ENCODE measurements around the gene REPIN1.

The REPIN1 gene

GRCh38 chr7:150355666-150356059, 13.0 kb upstream of the REPIN1 start:
- H3K27me3 ChIP-seq (replicated peaks; ENCODE audit: control insufficient read depth, insufficient read depth, low read length): no peaks in the 10 kb centered on the region
- no peak overlapping the region for H3K4me3 ChIP-seq (replicated peaks; ENCODE audit: low read depth, low read length)
- no peak for DNase-seq (ENCODE audit: extremely low read depth, insufficient read length)
- no peaks in the 10 kb centered on the region for H3K36me3 ChIP-seq (ENCODE audit: control insufficient read depth, insufficient read depth, low read length)
- TF ChIP-seq CTCF (IDR thresholded peaks at IDR 0.05; ENCODE audit: insufficient read depth, low read length, poor library complexity, severe bottlenecking): no peak

DNA sequence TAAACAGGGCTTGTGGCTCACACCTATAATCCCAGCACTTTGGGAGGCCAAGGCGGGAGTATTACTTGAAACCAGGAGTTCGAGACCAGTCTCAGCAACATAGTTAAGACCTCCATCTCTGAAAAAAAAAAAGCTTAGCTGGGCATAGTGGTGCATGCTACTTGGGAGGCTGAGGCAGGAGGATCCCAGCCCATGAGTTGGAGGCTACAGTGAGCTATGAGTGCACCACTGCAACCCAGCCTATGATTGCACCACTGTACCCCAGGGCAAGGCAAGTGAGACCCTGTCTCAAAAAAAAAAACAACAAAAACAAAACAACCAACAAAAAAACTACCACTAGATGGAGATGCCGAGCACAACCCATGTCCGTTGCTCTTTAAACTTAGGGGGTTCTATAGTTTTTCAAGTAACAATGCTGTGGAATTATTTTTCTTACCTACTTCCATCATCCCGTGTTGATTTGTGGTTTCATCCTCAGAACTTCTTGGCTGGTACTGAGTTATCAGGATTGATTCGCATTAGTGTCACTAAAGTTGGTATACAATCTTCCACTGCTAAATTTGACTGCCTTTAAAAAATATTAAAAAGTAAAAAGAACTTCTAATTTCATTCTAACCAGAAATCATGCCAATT, 12.2 kb upstream of the REPIN1 start:
- no peaks in the 10 kb centered on the region for H3K36me3 ChIP-seq (ENCODE audit: control insufficient read depth, insufficient read depth, low read length)
- H3K4me3 ChIP-seq (replicated peaks; ENCODE audit: low read depth, low read length): no peak overlapping the region
- TF ChIP-seq CTCF (IDR thresholded peaks at IDR 0.05; ENCODE audit: insufficient read depth, low read length, poor library complexity, severe bottlenecking): peak; percentile 79
- DNase-seq (ENCODE audit: extremely low read depth, insufficient read length): no peak
- no peaks in the 10 kb centered on the region for H3K27me3 ChIP-seq (replicated peaks; ENCODE audit: control insufficient read depth, insufficient read depth, low read length)

- TF ChIP-seq CTCF (IDR thresholded peaks at IDR 0.05; ENCODE audit: insufficient read depth, low read length, poor library complexity, severe bottlenecking): no peak
- H3K4me3 ChIP-seq (replicated peaks; ENCODE audit: low read depth, low read length): no peak overlapping the region
- no peaks in the 10 kb centered on the region for H3K36me3 ChIP-seq (ENCODE audit: control insufficient read depth, insufficient read depth, low read length)
- no peaks in the 10 kb centered on the region for H3K27me3 ChIP-seq (replicated peaks; ENCODE audit: control insufficient read depth, insufficient read depth, low read length)
- DNase-seq (ENCODE audit: extremely low read depth, insufficient read length): peak; percentile 46
These were observed 11.4 kb upstream of the REPIN1 start for GRCh38 chr7:150357270-150357669.

- peak; percentile 5 for TF ChIP-seq CTCF (IDR thresholded peaks at IDR 0.05; ENCODE audit: insufficient read depth, low read length, poor library complexity, severe bottlenecking)
- DNase-seq (ENCODE audit: extremely low read depth, insufficient read length): no peak
- H3K4me3 ChIP-seq (replicated peaks; ENCODE audit: low read depth, low read length): no peak overlapping the region
- no peaks in the 10 kb centered on the region for H3K36me3 ChIP-seq (ENCODE audit: control insufficient read depth, insufficient read depth, low read length)
- H3K27me3 ChIP-seq (replicated peaks; ENCODE audit: control insufficient read depth, insufficient read depth, low read length): no peaks in the 10 kb centered on the region
These were observed 10.7 kb upstream of the REPIN1 start for GRCh38 chr7:150357771-150358427.

GRCh38 chr7:150358433-150358832, 10.2 kb upstream of the REPIN1 start:
- Histone ChIP-seq H3K4me3 (replicated peaks; ENCODE audit: low read depth, low read length) (no peak overlapping the region), H3K36me3 (ENCODE audit: control insufficient read depth, insufficient read depth, low read length) (no peaks in the 10 kb centered on the region), H3K27me3 (replicated peaks; ENCODE audit: control insufficient read depth, insufficient read depth, low read length) (no peaks in the 10 kb centered on the region)
- no peak for DNase-seq (ENCODE audit: extremely low read depth, insufficient read length)
- no peak for TF ChIP-seq CTCF (IDR thresholded peaks at IDR 0.05; ENCODE audit: insufficient read depth, low read length, poor library complexity, severe bottlenecking)

Measured in GM06990 (cell line).